Cardiac muscle cell (in vitro differentiated cells and primary cell): ENCODE results near the gene PNLIP. TPM values are rescaled to one million over a fixed set of nuclear protein-coding genes. Genes with fewer than 3 reads are reported as not detected.

ENCODE experiments used
- DNase-seq, 2 donors: peaks; one replicate each; pipeline versions ENCODE4 v3.0.0 to v3.0.0-alpha.2; 2010 to 2017; ENCODE audit warnings: low read depth in 1 of 2, low spot score in 1 of 2
- H3K27ac ChIP-seq: fragments of 200-600 bp; sonication (generic); 2 replicates; pipeline ENCODE4 v1.5.1; 2016
- H3K27me3 ChIP-seq: fragments of 200-600 bp; sonication (generic); 2 replicates; pipeline ENCODE4 v1.6.0; 2016; ENCODE audit warnings: control low read depth
- H3K36me3 ChIP-seq: fragments of 200-600 bp; sonication (generic); 2 replicates; pipeline ENCODE4 v1.5.1; 2016; ENCODE audit warnings: control low read depth
- H3K4me1 ChIP-seq: fragments of 200-600 bp; sonication (generic); 2 replicates; pipeline ENCODE4 v1.8.1; 2017; ENCODE audit warnings: low read depth, mild to moderate bottlenecking, mixed run types
- H3K4me3 ChIP-seq: fragments of 200-600 bp; sonication (generic); 2 replicates; pipeline ENCODE4 v1.5.1; 2016; ENCODE audit warnings: mild to moderate bottlenecking
- H3K9me3 ChIP-seq: fragments of 200-600 bp; sonication (generic); 2 replicates; pipeline ENCODE4 v1.5.1; 2017; ENCODE audit warnings: low read depth, mild to moderate bottlenecking, control low read depth
- CTCF ChIP-seq: IDR thresholded peaks from 2 replicates; pipeline ENCODE4 v1.5.1; 2012; ENCODE audit warnings: low read depth, mild to moderate bottlenecking, low read length
- polyA plus RNA-seq: library from polyadenylated mRNA; unstranded; fragments of >200 nt; fragmentation: Nextera tagmentation; extraction: Ambion mirVana; gene quantifications from 2 replicates; pipeline ENCODE4 v1.2.1, GENCODE V29; 2016
- total RNA-seq: library from RNA; depleted of rRNA; stranded (reverse); fragments of >200 nt; gene quantifications from 2 replicates; pipeline ENCODE4 v1.2.3, GENCODE V29; 2016

Gene PNLIP
- total and polyA plus RNA-seq, 2 experiments from 2014 or later: not detected

- Histone ChIP-seq H3K27me3 (no peaks in the 10 kb centered on the region), H3K9me3 (no peaks in the 10 kb centered on the region), H3K36me3 (no peaks in the 10 kb centered on the region), H3K4me1 (no peaks in the 10 kb centered on the region), H3K4me3 (no peak overlapping the region), H3K27ac (no peak overlapping the region)
- no peak for DNase-seq
- TF ChIP-seq CTCF: no peak
Observed at GRCh38 chr10:116553378-116553980, 7.7 kb downstream of the PNLIP start.

- no peak for DNase-seq
- Histone ChIP-seq H3K27ac (no peak overlapping the region), H3K36me3 (no peaks in the 10 kb centered on the region), H3K9me3 (no peaks in the 10 kb centered on the region), H3K27me3 (no peaks in the 10 kb centered on the region), H3K4me1 (no peaks in the 10 kb centered on the region), H3K4me3 (no peak overlapping the region)
- TF ChIP-seq CTCF: no peak
Observed at GRCh38 chr10:116554628-116555027, 8.9 kb downstream of the PNLIP start.

GRCh38 chr10:116555880-116556279 is 10.1 kb downstream of the PNLIP start:
- Histone ChIP-seq H3K27me3 (no peaks in the 10 kb centered on the region), H3K27ac (no peak overlapping the region), H3K4me1 (no peaks in the 10 kb centered on the region), H3K4me3 (no peak overlapping the region), H3K9me3 (no peaks in the 10 kb centered on the region), H3K36me3 (no peaks in the 10 kb centered on the region)
- no peak for TF ChIP-seq CTCF
- no peak for DNase-seq

- Histone ChIP-seq H3K36me3 (no peaks in the 10 kb centered on the region), H3K9me3 (no peaks in the 10 kb centered on the region), H3K4me3 (no peak overlapping the region), H3K27ac (no peak overlapping the region), H3K4me1 (no peaks in the 10 kb centered on the region), H3K27me3 (no peaks in the 10 kb centered on the region)
- TF ChIP-seq CTCF: no peak
- no peak for DNase-seq
Observed at GRCh38 chr10:116557305-116557880, 11.7 kb downstream of the PNLIP start.

- Histone ChIP-seq H3K4me3 (no peak overlapping the region), H3K27ac (no peak overlapping the region), H3K9me3 (no peaks in the 10 kb centered on the region), H3K27me3 (no peaks in the 10 kb centered on the region), H3K4me1 (no peaks in the 10 kb centered on the region), H3K36me3 (no peaks in the 10 kb centered on the region)
- no peak for DNase-seq
- TF ChIP-seq CTCF: no peak
Observed at GRCh38 chr10:116565534-116565933, 19.8 kb downstream of the PNLIP start.
